GM23338 (cell line): ENCODE results near the gene FAM229B. TPM values are rescaled to one million over a fixed set of nuclear protein-coding genes. Genes with fewer than 3 reads are reported as not detected.

Experiments
- ATAC-seq: fragments of 200-7000 bp; cut with Tn5 transposase; 3 replicates; pipeline ENCODE4 v1.9.1; 2020
- DNase-seq: peaks from one replicate; pipeline ENCODE4 v3.0.0-alpha.2; 2015; ENCODE audit warnings: low spot score
- H2AFZ ChIP-seq: fragments of 200-600 bp; sonication (generic); 2 replicates; pipeline ENCODE4 v1.8.0; 2016; ENCODE audit warnings: antibody characterized with exemption, mild to moderate bottlenecking, moderate library complexity
- H3F3A ChIP-seq: fragments of 200-600 bp; sonication (generic); replicated peaks from 2 replicates; pipeline ENCODE4 v1.8.0; 2017; ENCODE audit warnings: antibody characterized with exemption, mixed run types, low read depth
- H3K27ac ChIP-seq: fragments of 200-600 bp; sonication (generic); 2 replicates; pipeline ENCODE4 v1.6.1; 2016; ENCODE audit warnings: low read depth
- H3K27me3 ChIP-seq: fragments of 200-600 bp; sonication (generic); 2 replicates; pipeline ENCODE4 v1.8.0; 2016; ENCODE audit warnings: mild to moderate bottlenecking, mixed run types, moderate library complexity; ENCODE audit not compliant: insufficient read depth
- H3K36me3 ChIP-seq: fragments of 200-600 bp; sonication (generic); 2 replicates; pipeline ENCODE4 v1.8.0; 2016; ENCODE audit warnings: mild to moderate bottlenecking; ENCODE audit not compliant: insufficient read depth
- H3K4me1 ChIP-seq: fragments of 200-600 bp; sonication (generic); 2 replicates; pipeline ENCODE4 v1.8.0; 2016; ENCODE audit warnings: mild to moderate bottlenecking, moderate library complexity; ENCODE audit not compliant: insufficient read depth
- H3K4me2 ChIP-seq: fragments of 200-600 bp; sonication (generic); 2 replicates; pipeline ENCODE4 v1.7.1; 2017; ENCODE audit warnings: mixed run types
- H3K4me3 ChIP-seq: fragments of 200-600 bp; sonication (generic); 2 replicates; pipeline ENCODE4 v1.6.1; 2016; ENCODE audit warnings: mixed run types
- H3K79me2 ChIP-seq: fragments of 200-600 bp; sonication (generic); replicated peaks from 2 replicates; pipeline ENCODE4 v1.8.0; 2017; ENCODE audit warnings: mild to moderate bottlenecking; ENCODE audit not compliant: insufficient read depth
- H3K9me2 ChIP-seq: fragments of 200-600 bp; sonication (generic); 2 replicates; pipeline ENCODE4 v1.8.0; 2017; ENCODE audit not compliant: insufficient read depth
- H4K20me1 ChIP-seq: fragments of 200-600 bp; sonication (generic); replicated peaks from 2 replicates; pipeline ENCODE4 v1.8.0; 2017; ENCODE audit warnings: mild to moderate bottlenecking; ENCODE audit not compliant: insufficient read depth
- H3K27ac Mint-ChIP-seq: 2 replicates; pipeline ENCODE4 v1.8.0; 2020; ENCODE audit warnings: inconsistent platforms, mild to moderate bottlenecking, moderate library complexity, mixed read lengths
- H3K27me3 Mint-ChIP-seq: 3 replicates; pipeline ENCODE4 v1.8.0; 2022; ENCODE audit warnings: low read depth, mild to moderate bottlenecking, moderate library complexity, mixed read lengths, inconsistent platforms; ENCODE audit not compliant: insufficient read depth, poor library complexity
- H3K36me3 Mint-ChIP-seq: 3 replicates; pipeline ENCODE4 v1.8.0; 2021; ENCODE audit warnings: low read depth, mild to moderate bottlenecking, inconsistent platforms, moderate library complexity, mixed read lengths
- H3K4me1 Mint-ChIP-seq: 3 replicates; pipeline ENCODE4 v1.8.0; 2020; ENCODE audit warnings: mild to moderate bottlenecking, inconsistent platforms, mixed read lengths
- H3K4me3 Mint-ChIP-seq: 3 replicates; pipeline ENCODE4 v1.8.0; 2021; ENCODE audit warnings: moderate library complexity, mild to moderate bottlenecking, inconsistent platforms, mixed read lengths
- H3K9me3 Mint-ChIP-seq: 3 replicates; pipeline ENCODE4 v1.8.0; 2020; ENCODE audit warnings: moderate library complexity, mild to moderate bottlenecking, inconsistent platforms, mixed read lengths
- CREB1 ChIP-seq: fragments of 250-450 bp; sonication (Bioruptor Pico); IDR thresholded peaks from 2 replicates; pipeline ENCODE4 v1.5.0; 2020; ENCODE audit warnings: low read depth, mild to moderate bottlenecking, moderate library complexity
- EZH2 ChIP-seq: fragments of 200-600 bp; sonication (generic); IDR thresholded peaks from one replicate; pipeline ENCODE4 v1.8.0; 2017; ENCODE audit warnings: antibody characterized with exemption, mild to moderate bottlenecking, low read depth; ENCODE audit not compliant: unreplicated experiment
- EZH2phosphoT487 ChIP-seq: fragments of 200-600 bp; sonication (generic); IDR thresholded peaks from one replicate; pipeline ENCODE4 v1.8.1; 2018; ENCODE audit warnings: antibody characterized with exemption; ENCODE audit not compliant: unreplicated experiment
- JUNB ChIP-seq: IDR thresholded peaks from one replicate; pipeline ENCODE4 v1.6.1; 2016; ENCODE audit warnings: antibody characterized with exemption; ENCODE audit not compliant: unreplicated experiment
- NANOG ChIP-seq: IDR thresholded peaks from 2 replicates; pipeline ENCODE4 v1.6.1; 2016; ENCODE audit warnings: antibody characterized with exemption, borderline replicate concordance
- POLR2AphosphoS5 ChIP-seq: IDR thresholded peaks from 2 replicates; pipeline ENCODE4 v1.6.1; 2016; ENCODE audit warnings: antibody characterized with exemption, low read depth
- STAT1 ChIP-seq: IDR thresholded peaks from one replicate; pipeline ENCODE4 v1.6.1; 2016; ENCODE audit warnings: antibody characterized with exemption; ENCODE audit not compliant: unreplicated experiment
- ZNF331 ChIP-seq: fragments of 250-450 bp; sonication (Bioruptor Pico); IDR thresholded peaks from 2 replicates; pipeline ENCODE4 v1.5.0; 2020; ENCODE audit warnings: low read depth, mild to moderate bottlenecking, moderate library complexity
- polyA plus RNA-seq: library from polyadenylated mRNA; unstranded; fragments of >200 nt; fragmentation: Nextera tagmentation; extraction: Ambion mirVana; gene quantifications from 2 replicates; pipeline ENCODE4 v1.2.1, GENCODE V29; 2016
- total RNA-seq: library from RNA; depleted of rRNA; stranded (reverse); fragments of >200 nt; shearing (Covaris generic); gene quantifications from 2 replicates; pipeline ENCODE4 v1.2.3, GENCODE V29; 2014
- TF ChIP-seq, protein P1 (sequence below): IDR thresholded peaks from 2 replicates; pipeline ENCODE4 v1.6.1; 2016; ENCODE audit warnings: antibody characterized with exemption
- TF ChIP-seq, protein P2 (sequence below), 2 experiments: fragments of 200-600 bp in 1 of 2; sonication (generic) in 1 of 2; conservative IDR thresholded peaks; 2 replicates each; pipeline versions ENCODE4 v1.5.1 to v1.6.1; 2016 to 2017; ENCODE audit warnings: antibody characterized with exemption in 2 of 2, low read depth in 2 of 2, mild to moderate bottlenecking in 2 of 2, moderate library complexity in 1 of 2
- TF ChIP-seq, protein P3 (sequence below): IDR thresholded peaks from one replicate; pipeline ENCODE4 v1.6.1; 2018; ENCODE audit warnings: antibody characterized with exemption; ENCODE audit not compliant: unreplicated experiment

Gene FAM229B
- total and polyA plus RNA-seq, 2 experiments from 2014 or later: 4.4 to 32.9 TPM

DNA sequence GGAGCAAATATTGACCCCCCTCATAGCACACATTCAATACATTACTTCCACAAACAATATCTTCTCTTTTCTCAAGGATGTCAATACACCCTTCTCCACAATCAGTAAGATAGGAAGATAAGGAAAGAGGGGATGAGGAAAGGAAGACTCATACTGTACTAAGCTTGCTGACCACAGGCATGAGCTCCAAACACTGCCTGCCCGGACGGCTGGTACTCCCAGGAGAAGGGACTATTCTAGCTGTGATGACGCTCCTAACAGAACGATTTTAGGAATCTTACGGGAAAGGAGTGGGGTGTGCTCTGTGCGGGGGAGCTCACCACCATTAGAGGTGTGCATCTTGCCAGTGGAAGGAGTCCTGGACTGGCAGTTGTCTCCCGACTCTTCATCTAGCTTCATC lies 37.4 kb upstream of the FAM229B start:
- TF ChIP-seq EZH2: no peak
- TF ChIP-seq, protein P1, sequence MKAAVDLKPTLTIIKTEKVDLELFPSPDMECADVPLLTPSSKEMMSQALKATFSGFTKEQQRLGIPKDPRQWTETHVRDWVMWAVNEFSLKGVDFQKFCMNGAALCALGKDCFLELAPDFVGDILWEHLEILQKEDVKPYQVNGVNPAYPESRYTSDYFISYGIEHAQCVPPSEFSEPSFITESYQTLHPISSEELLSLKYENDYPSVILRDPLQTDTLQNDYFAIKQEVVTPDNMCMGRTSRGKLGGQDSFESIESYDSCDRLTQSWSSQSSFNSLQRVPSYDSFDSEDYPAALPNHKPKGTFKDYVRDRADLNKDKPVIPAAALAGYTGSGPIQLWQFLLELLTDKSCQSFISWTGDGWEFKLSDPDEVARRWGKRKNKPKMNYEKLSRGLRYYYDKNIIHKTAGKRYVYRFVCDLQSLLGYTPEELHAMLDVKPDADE: no peak
- TF ChIP-seq CREB1 (CRISPR knock-in tag): no peak
- TF ChIP-seq EZH2phosphoT487: no peak
- Histone ChIP-seq H3K9me2 (no peaks in the 10 kb centered on the region), H2AFZ (no peak overlapping the region), H3K27me3 (no peaks in the 10 kb centered on the region), H4K20me1 (no peaks in the 10 kb centered on the region), H3K27ac (no peak overlapping the region), H3K4me3 (no peak overlapping the region), H3K36me3 (no peaks in the 10 kb centered on the region), H3K4me1 (no peaks in the 10 kb centered on the region), H3K79me2 (no peaks in the 10 kb centered on the region), H3F3A (no peaks in the 10 kb centered on the region), H3K4me2 (no peak overlapping the region)
- no peak for ATAC-seq
- Mint-ChIP-seq H3K36me3 (no peaks in the 10 kb centered on the region), H3K9me3 (peaks cover 6% of the 10 kb centered on the region; the same call in 1 of the 3 replicates), H3K4me1 (no peaks in the 10 kb centered on the region), H3K27ac (no peak overlapping the region), H3K27me3 (peaks cover 2% of the 10 kb centered on the region), H3K4me3 (no peak overlapping the region)
- no peak for DNase-seq

DNA sequence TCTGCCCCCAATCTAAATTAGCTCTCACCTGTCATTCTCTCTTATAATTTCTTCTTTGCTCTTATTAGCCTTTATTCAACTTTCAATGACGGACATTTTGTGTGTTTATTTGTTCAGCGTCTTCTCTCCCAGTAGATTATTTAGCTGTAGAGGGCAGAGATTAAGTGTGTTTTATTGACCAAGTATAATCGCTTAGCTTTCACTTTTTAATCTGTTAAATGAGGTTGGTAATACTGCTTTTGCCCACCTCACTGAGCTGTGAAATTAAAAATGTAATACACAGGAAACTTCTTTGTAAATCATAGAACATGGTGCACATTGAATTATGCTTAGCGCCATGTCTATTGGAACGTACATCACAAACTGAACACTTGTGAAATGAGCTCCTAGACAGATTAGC lies 37.0 kb upstream of the FAM229B start:
- no peaks in the 10 kb centered on the region for H4K20me1 ChIP-seq
- Mint-ChIP-seq H3K4me3 (no peak overlapping the region), H3K27me3 (peaks cover 2% of the 10 kb centered on the region), H3K27ac (no peak overlapping the region), H3K4me1 (no peaks in the 10 kb centered on the region), H3K9me3 (peaks cover 6% of the 10 kb centered on the region; the same call in 1 of the 3 replicates), H3K36me3 (no peaks in the 10 kb centered on the region)
- H3K27ac ChIP-seq: no peak overlapping the region
- no peak for DNase-seq
- no peaks in the 10 kb centered on the region for H3K4me1 ChIP-seq
- no peak for ATAC-seq
- H3K27me3 ChIP-seq: no peaks in the 10 kb centered on the region
- H3F3A ChIP-seq: no peaks in the 10 kb centered on the region
- H3K4me2 ChIP-seq: no peak overlapping the region
- H3K9me2 ChIP-seq: no peaks in the 10 kb centered on the region
- no peaks in the 10 kb centered on the region for H3K36me3 ChIP-seq
- no peak overlapping the region for H2AFZ ChIP-seq
- H3K79me2 ChIP-seq: no peaks in the 10 kb centered on the region
- no peak overlapping the region for H3K4me3 ChIP-seq
- TF ChIP-seq POLR2AphosphoS5: no peak
- TF ChIP-seq ZNF331: no peak
- no peak for TF ChIP-seq EZH2phosphoT487
- TF ChIP-seq NANOG: no peak
- no peak for TF ChIP-seq JUNB
- TF ChIP-seq STAT1: no peak
- TF ChIP-seq, protein P2, sequence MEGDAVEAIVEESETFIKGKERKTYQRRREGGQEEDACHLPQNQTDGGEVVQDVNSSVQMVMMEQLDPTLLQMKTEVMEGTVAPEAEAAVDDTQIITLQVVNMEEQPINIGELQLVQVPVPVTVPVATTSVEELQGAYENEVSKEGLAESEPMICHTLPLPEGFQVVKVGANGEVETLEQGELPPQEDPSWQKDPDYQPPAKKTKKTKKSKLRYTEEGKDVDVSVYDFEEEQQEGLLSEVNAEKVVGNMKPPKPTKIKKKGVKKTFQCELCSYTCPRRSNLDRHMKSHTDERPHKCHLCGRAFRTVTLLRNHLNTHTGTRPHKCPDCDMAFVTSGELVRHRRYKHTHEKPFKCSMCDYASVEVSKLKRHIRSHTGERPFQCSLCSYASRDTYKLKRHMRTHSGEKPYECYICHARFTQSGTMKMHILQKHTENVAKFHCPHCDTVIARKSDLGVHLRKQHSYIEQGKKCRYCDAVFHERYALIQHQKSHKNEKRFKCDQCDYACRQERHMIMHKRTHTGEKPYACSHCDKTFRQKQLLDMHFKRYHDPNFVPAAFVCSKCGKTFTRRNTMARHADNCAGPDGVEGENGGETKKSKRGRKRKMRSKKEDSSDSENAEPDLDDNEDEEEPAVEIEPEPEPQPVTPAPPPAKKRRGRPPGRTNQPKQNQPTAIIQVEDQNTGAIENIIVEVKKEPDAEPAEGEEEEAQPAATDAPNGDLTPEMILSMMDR (conservative IDR thresholded peaks at IDR 0.05; ENCODE audit: low read depth in 2 of 2): no peak
- TF ChIP-seq, protein P3, sequence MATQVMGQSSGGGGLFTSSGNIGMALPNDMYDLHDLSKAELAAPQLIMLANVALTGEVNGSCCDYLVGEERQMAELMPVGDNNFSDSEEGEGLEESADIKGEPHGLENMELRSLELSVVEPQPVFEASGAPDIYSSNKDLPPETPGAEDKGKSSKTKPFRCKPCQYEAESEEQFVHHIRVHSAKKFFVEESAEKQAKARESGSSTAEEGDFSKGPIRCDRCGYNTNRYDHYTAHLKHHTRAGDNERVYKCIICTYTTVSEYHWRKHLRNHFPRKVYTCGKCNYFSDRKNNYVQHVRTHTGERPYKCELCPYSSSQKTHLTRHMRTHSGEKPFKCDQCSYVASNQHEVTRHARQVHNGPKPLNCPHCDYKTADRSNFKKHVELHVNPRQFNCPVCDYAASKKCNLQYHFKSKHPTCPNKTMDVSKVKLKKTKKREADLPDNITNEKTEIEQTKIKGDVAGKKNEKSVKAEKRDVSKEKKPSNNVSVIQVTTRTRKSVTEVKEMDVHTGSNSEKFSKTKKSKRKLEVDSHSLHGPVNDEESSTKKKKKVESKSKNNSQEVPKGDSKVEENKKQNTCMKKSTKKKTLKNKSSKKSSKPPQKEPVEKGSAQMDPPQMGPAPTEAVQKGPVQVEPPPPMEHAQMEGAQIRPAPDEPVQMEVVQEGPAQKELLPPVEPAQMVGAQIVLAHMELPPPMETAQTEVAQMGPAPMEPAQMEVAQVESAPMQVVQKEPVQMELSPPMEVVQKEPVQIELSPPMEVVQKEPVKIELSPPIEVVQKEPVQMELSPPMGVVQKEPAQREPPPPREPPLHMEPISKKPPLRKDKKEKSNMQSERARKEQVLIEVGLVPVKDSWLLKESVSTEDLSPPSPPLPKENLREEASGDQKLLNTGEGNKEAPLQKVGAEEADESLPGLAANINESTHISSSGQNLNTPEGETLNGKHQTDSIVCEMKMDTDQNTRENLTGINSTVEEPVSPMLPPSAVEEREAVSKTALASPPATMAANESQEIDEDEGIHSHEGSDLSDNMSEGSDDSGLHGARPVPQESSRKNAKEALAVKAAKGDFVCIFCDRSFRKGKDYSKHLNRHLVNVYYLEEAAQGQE: no peak
